NCI-H2227 (cell line): ENCODE data around the gene RASL11B.

Experiments
- DNase-seq: peaks from one replicate; lab custom pipeline; 2025; ENCODE audit not compliant: unreplicated experiment; lab: John Stamatoyannopoulos, UW

The RASL11B gene

DNA sequence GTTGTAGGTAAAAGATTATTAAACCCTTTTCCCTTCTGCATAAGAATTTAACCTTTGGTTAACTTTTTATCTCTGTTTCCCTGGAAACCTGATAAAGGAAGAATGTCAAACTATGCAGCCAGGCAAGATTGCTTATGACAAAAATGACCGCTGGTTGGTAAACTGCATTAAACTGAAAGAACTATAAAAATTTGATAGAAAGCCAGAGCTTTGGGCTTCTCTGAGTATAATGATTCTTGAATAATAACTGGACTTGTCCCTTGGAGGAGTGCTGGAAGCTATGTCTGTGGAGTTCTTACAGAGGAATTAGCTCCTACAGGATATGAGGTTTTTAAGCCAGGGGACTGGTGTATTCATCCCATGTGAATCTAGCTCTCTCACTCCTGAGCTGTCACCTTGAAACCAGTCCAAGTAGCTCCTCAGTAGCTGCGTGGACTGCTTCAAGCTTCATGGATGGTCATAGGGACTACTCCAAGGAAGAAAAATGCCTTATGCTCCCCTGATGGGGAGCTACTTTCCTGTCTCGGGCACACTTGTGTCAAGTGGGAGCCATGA, 52.0 kb downstream of the RASL11B start:
- DNase-seq: no peak

DNA sequence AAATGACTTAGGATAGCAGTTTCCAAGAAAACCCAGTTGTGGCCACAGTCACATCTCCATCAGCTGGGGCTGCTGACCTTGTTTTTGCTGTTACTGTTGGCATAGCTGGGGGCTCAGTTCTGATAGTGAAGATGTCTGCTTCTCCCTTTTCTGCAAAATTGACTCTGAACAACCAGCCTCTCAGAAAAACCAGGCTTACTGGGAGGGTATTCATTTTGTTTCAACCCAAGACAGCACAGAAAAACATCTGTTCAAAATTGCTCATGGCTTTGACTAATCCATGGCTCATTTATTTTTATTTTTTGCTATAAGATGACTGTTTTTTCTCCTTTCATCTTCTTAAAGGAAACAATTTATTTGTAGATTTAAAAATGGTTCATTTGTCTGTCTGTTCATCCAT, 53.1 kb downstream of the RASL11B start:
- DNase-seq: no peak

DNA sequence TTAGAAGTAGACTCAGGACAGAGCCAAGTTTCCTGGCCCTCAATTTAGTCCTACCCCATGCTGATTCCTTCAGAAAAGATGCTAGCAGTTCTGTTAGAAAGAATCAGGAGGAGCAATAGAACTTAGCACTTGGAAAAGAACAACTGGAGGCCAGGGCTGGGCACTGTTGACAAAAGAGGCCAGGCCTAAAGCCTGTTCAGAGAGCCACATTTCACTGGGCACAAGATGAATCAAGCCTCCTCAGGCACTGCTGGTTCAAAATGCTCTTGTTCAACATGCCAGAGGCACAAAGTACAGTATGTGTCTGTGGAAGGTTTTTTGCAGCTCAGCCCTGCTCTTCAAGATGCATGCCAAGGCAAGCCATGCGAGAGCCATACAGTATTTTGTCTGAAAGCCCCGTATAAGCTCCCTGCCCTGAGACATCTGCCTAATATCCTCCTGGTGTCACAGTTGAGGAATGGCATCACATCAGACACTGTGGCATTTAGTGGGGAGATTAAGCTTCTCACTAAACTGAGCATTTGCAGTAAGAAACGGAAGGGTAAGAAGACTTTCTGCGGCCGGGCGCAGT, 53.7 kb downstream of the RASL11B start:
- no peak for DNase-seq
